OCI-LY7 (cell line): ENCODE data around the gene PLEKHG1.

Source experiments
- EZH2phosphoT487 ChIP-seq: fragments of 200-600 bp; sonication (generic); IDR thresholded peaks from 2 replicates; pipeline ENCODE4 v1.6.1; 2018; ENCODE audit warnings: low read depth, borderline replicate concordance, mild to moderate bottlenecking, mixed run types, antibody characterized with exemption, low read length, moderate library complexity, mixed read lengths
- TF ChIP-seq, protein P1 (sequence below): fragments of 200-600 bp; sonication (generic); conservative IDR thresholded peaks from 2 replicates; pipeline ENCODE4 v1.5.1; 2014; ENCODE audit warnings: mild to moderate bottlenecking, antibody characterized with exemption, low read length, moderate library complexity, mixed read lengths

DNA sequence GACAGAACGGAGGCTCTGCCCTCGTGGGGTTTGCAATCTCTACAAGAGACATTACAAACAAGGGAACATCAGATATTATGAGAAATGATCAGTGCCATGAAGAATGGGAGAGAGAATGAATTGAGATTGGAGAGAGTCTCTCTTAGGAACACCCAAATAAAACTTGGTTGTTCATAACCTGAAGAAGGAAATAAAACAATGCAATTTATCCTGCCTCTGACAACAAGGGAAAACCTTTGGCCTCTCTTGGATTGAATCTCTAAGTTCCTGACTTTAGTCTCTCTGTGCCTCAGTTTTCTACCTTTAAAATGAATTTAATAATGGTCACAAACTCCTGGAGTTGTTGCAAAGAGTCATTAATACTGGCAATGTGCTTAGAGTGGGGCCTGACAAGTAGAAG is 21.1 kb downstream of the PLEKHG1 start:
- TF ChIP-seq, protein P1, sequence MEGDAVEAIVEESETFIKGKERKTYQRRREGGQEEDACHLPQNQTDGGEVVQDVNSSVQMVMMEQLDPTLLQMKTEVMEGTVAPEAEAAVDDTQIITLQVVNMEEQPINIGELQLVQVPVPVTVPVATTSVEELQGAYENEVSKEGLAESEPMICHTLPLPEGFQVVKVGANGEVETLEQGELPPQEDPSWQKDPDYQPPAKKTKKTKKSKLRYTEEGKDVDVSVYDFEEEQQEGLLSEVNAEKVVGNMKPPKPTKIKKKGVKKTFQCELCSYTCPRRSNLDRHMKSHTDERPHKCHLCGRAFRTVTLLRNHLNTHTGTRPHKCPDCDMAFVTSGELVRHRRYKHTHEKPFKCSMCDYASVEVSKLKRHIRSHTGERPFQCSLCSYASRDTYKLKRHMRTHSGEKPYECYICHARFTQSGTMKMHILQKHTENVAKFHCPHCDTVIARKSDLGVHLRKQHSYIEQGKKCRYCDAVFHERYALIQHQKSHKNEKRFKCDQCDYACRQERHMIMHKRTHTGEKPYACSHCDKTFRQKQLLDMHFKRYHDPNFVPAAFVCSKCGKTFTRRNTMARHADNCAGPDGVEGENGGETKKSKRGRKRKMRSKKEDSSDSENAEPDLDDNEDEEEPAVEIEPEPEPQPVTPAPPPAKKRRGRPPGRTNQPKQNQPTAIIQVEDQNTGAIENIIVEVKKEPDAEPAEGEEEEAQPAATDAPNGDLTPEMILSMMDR: no peak
- no peak for TF ChIP-seq EZH2phosphoT487
